Endothelial cell (in vitro differentiated cells): ENCODE data around the gene PCNX3. TPM values are rescaled to one million over a fixed set of nuclear protein-coding genes. Genes with fewer than 3 reads are reported as not detected.

Source experiments
- DNase-seq: peaks from one replicate; pipeline ENCODE4 v3.0.0; 2021; ENCODE audit warnings: low spot score
- H3K27ac Mint-ChIP-seq: one replicate; pipeline ENCODE4 v1.8.0; 2021; ENCODE audit warnings: mixed read lengths, inconsistent platforms; ENCODE audit not compliant: unreplicated experiment
- H3K27me3 Mint-ChIP-seq: one replicate; pipeline ENCODE4 v1.8.0; 2021; ENCODE audit warnings: mild to moderate bottlenecking, moderate library complexity, mixed read lengths, inconsistent platforms; ENCODE audit not compliant: unreplicated experiment
- H3K36me3 Mint-ChIP-seq: one replicate; pipeline ENCODE4 v1.8.0; 2021; ENCODE audit warnings: mild to moderate bottlenecking, low read depth, mixed read lengths, inconsistent platforms; ENCODE audit not compliant: unreplicated experiment
- H3K4me1 Mint-ChIP-seq: one replicate; pipeline ENCODE4 v1.8.0; 2021; ENCODE audit warnings: mild to moderate bottlenecking, mixed read lengths, inconsistent platforms; ENCODE audit not compliant: unreplicated experiment
- H3K4me3 Mint-ChIP-seq: one replicate; pipeline ENCODE4 v1.8.0; 2021; ENCODE audit warnings: mild to moderate bottlenecking, mixed read lengths, inconsistent platforms; ENCODE audit not compliant: unreplicated experiment
- H3K9me3 Mint-ChIP-seq: one replicate; pipeline ENCODE4 v1.8.0; 2021; ENCODE audit warnings: mixed read lengths, inconsistent platforms; ENCODE audit not compliant: unreplicated experiment
- CTCF ChIP-seq: fragments of 200-600 bp; sonication (generic); IDR thresholded peaks from one replicate; pipeline ENCODE4 v1.5.0; 2021; ENCODE audit warnings: antibody characterized with exemption; ENCODE audit not compliant: unreplicated experiment
- total RNA-seq: library from RNA; stranded (reverse); fragmentation: NEBNext Ultra II Directional; extraction: Animal tissue kit (Norgen Biotek cat#: 25700); gene quantifications from one replicate; pipeline ENCODE4 v1.2.1, GENCODE V29; 2021; ENCODE audit not compliant: unreplicated experiment

Gene PCNX3
- total RNA-seq, 1 donor from 2014 or later: 76.1 TPM

- Mint-ChIP-seq H3K4me1 (peaks cover 21% of the 10 kb centered on the region), H3K4me3 (peak overlapping the region; percentile 91), H3K27ac (no peak overlapping the region), H3K27me3 (peaks cover 16% of the 10 kb centered on the region), H3K36me3 (peaks cover 34% of the 10 kb centered on the region), H3K9me3 (no peaks in the 10 kb centered on the region)
- no peak for TF ChIP-seq CTCF
- DNase-seq: peak; percentile 8
Observed at GRCh38 chr11:65661599-65662246, 46.1 kb downstream of the PCNX3 start.

GRCh38 chr11:65662247-65662798 lies 46.7 kb downstream of the PCNX3 start:
- peak overlapping the region; percentile 91 for H3K4me3 Mint-ChIP-seq
- DNase-seq: no peak
- H3K27ac Mint-ChIP-seq: peak overlapping the region; percentile 64
- peaks cover 19% of the 10 kb centered on the region for H3K4me1 Mint-ChIP-seq
- peaks cover 14% of the 10 kb centered on the region for H3K27me3 Mint-ChIP-seq
- no peaks in the 10 kb centered on the region for H3K9me3 Mint-ChIP-seq
- H3K36me3 Mint-ChIP-seq: peaks cover 28% of the 10 kb centered on the region
- no peak for TF ChIP-seq CTCF

- peak within 1 kb of the TSS; percentile 77 for H3K27ac Mint-ChIP-seq
- peak; percentile 26 for TF ChIP-seq CTCF
- peak within 1 kb of the TSS; percentile 91 for H3K4me3 Mint-ChIP-seq
- peaks cover 23% of the 10 kb centered on the region for H3K36me3 Mint-ChIP-seq
- H3K9me3 Mint-ChIP-seq: no peaks in the 10 kb centered on the region
- peaks cover 16% of the 10 kb centered on the region for H3K4me1 Mint-ChIP-seq
- peaks cover 14% of the 10 kb centered on the region for H3K27me3 Mint-ChIP-seq
- peak; percentile 94 for DNase-seq
Observed at GRCh38 chr11:65662799-65663638, 47.4 kb downstream of the PCNX3 start, which contains the start of gene RELA. RELA (minus strand) TSS chr11:65662916; CDS start chr11:65662832, 84 bp downstream.

GRCh38 chr11:65663639-65664200 lies 48.1 kb downstream of the PCNX3 start:
- Mint-ChIP-seq H3K9me3 (no peaks in the 10 kb centered on the region), H3K27me3 (peaks cover 11% of the 10 kb centered on the region), H3K4me1 (peaks cover 13% of the 10 kb centered on the region), H3K27ac (peak overlapping the region; percentile 23), H3K4me3 (peak overlapping the region; percentile 88), H3K36me3 (peaks cover 20% of the 10 kb centered on the region)
- DNase-seq: peak; percentile 30
- TF ChIP-seq CTCF: no peak
